Cardiac muscle cell (in vitro differentiated cells and primary cell): Measurements from ENCODE around the gene YPEL1. TPM values are rescaled to one million over a fixed set of nuclear protein-coding genes. Genes with fewer than 3 reads are reported as not detected.
"Not testable (repeated sequence)": the region's sequence is repeated elsewhere in the genome, so short reads cannot be mapped to it uniquely, and the experiment has no call there.

ENCODE experiments used
- DNase-seq, 2 donors: peaks; one replicate each; pipeline versions ENCODE4 v3.0.0 to v3.0.0-alpha.2; 2010 to 2017; ENCODE audit warnings: low read depth in 1 of 2, low spot score in 1 of 2
- H3K27ac ChIP-seq: fragments of 200-600 bp; sonication (generic); 2 replicates; pipeline ENCODE4 v1.5.1; 2016
- H3K27me3 ChIP-seq: fragments of 200-600 bp; sonication (generic); 2 replicates; pipeline ENCODE4 v1.6.0; 2016; ENCODE audit warnings: control low read depth
- H3K36me3 ChIP-seq: fragments of 200-600 bp; sonication (generic); 2 replicates; pipeline ENCODE4 v1.5.1; 2016; ENCODE audit warnings: control low read depth
- H3K4me1 ChIP-seq: fragments of 200-600 bp; sonication (generic); 2 replicates; pipeline ENCODE4 v1.8.1; 2017; ENCODE audit warnings: low read depth, mild to moderate bottlenecking, mixed run types
- H3K4me3 ChIP-seq: fragments of 200-600 bp; sonication (generic); 2 replicates; pipeline ENCODE4 v1.5.1; 2016; ENCODE audit warnings: mild to moderate bottlenecking
- H3K9me3 ChIP-seq: fragments of 200-600 bp; sonication (generic); 2 replicates; pipeline ENCODE4 v1.5.1; 2017; ENCODE audit warnings: low read depth, mild to moderate bottlenecking, control low read depth
- CTCF ChIP-seq: IDR thresholded peaks from 2 replicates; pipeline ENCODE4 v1.5.1; 2012; ENCODE audit warnings: low read depth, mild to moderate bottlenecking, low read length
- polyA plus RNA-seq: library from polyadenylated mRNA; unstranded; fragments of >200 nt; fragmentation: Nextera tagmentation; extraction: Ambion mirVana; gene quantifications from 2 replicates; pipeline ENCODE4 v1.2.1, GENCODE V29; 2016
- total RNA-seq: library from RNA; depleted of rRNA; stranded (reverse); fragments of >200 nt; gene quantifications from 2 replicates; pipeline ENCODE4 v1.2.3, GENCODE V29; 2016

Gene YPEL1
- total and polyA plus RNA-seq, 2 experiments from 2014 or later, result 20.4 to 22.4 TPM

- H3K4me1 ChIP-seq, result peaks cover 5% of the 10 kb centered on the region
- no peak for TF ChIP-seq CTCF
- H3K36me3 ChIP-seq, result no peaks in the 10 kb centered on the region
- H3K9me3 ChIP-seq, result no peaks in the 10 kb centered on the region
- no peak overlapping the region for H3K4me3 ChIP-seq
- H3K27ac ChIP-seq, result no peak overlapping the region
- no peak for DNase-seq
- H3K27me3 ChIP-seq, result no peaks in the 10 kb centered on the region
Measured at GRCh38 chr22:21730535-21731308, 4.9 kb downstream of the YPEL1 start.

GRCh38 chr22:21729184-21729583, 6.4 kb downstream of the YPEL1 start:
- DNase-seq, H3K27me3 ChIP-seq, H3K4me1 ChIP-seq, H3K9me3 ChIP-seq, H3K27ac ChIP-seq, H3K4me3 ChIP-seq, H3K36me3 ChIP-seq: not testable (repeated sequence)

GRCh38 chr22:21728270-21728669, 7.3 kb downstream of the YPEL1 start:
- Histone ChIP-seq H3K27me3 (no peaks in the 10 kb centered on the region), H3K27ac (no peak overlapping the region)
- no peak for TF ChIP-seq CTCF

GRCh38 chr22:21727768-21728167, 7.8 kb downstream of the YPEL1 start:
- H3K27me3 ChIP-seq, result no peaks in the 10 kb centered on the region
- H3K27ac ChIP-seq, result no peak overlapping the region
- no peaks in the 10 kb centered on the region for H3K9me3 ChIP-seq
- H3K4me1 ChIP-seq, result no peaks in the 10 kb centered on the region
- no peak for DNase-seq
- no peak for TF ChIP-seq CTCF
- H3K36me3 ChIP-seq, result no peaks in the 10 kb centered on the region
- H3K4me3 ChIP-seq, result no peak overlapping the region

More at GRCh38 chr22:21728270-21728669, 7.3 kb downstream of the YPEL1 start:
- Histone ChIP-seq H3K36me3 (no peaks in the 10 kb centered on the region), H3K4me1 (no peaks in the 10 kb centered on the region), H3K9me3 (no peaks in the 10 kb centered on the region), H3K4me3 (no peak overlapping the region)
- DNase-seq, result no peak

- Histone ChIP-seq H3K27me3 (no peaks in the 10 kb centered on the region), H3K9me3 (no peaks in the 10 kb centered on the region), H3K36me3 (no peaks in the 10 kb centered on the region), H3K4me1 (no peaks in the 10 kb centered on the region), H3K4me3 (no peak overlapping the region), H3K27ac (no peak overlapping the region)
- no peak for TF ChIP-seq CTCF
- DNase-seq, result no peak
Measured at GRCh38 chr22:21727159-21727558, 8.4 kb downstream of the YPEL1 start.

- Histone ChIP-seq H3K27ac (no peak overlapping the region), H3K36me3 (no peaks in the 10 kb centered on the region), H3K27me3 (no peaks in the 10 kb centered on the region), H3K9me3 (no peaks in the 10 kb centered on the region), H3K4me3 (no peak overlapping the region), H3K4me1 (no peaks in the 10 kb centered on the region)
- TF ChIP-seq CTCF, result no peak
- DNase-seq, result peak in 1 of 2 donors; percentile 40
Measured at GRCh38 chr22:21726650-21727049, 8.9 kb downstream of the YPEL1 start.
